NK-92 (cell line): Measurements from ENCODE around the gene PTPRN2.

Experiments used
- DNase-seq: peaks from one replicate; lab custom pipeline; 2025; ENCODE audit not compliant: unreplicated experiment; lab: John Stamatoyannopoulos, UW

Gene PTPRN2

GRCh38 chr7:158085741-158086695 lies 501.6 kb downstream of the PTPRN2 start:
- DNase-seq = no peak

GRCh38 chr7:158084555-158084954 lies 503.1 kb downstream of the PTPRN2 start:
- no peak for DNase-seq

GRCh38 chr7:158083526-158084310 lies 503.9 kb downstream of the PTPRN2 start:
- no peak for DNase-seq

- no peak for DNase-seq
Observed at GRCh38 chr7:158082761-158083160, 504.9 kb downstream of the PTPRN2 start.

- no peak for DNase-seq
Observed at GRCh38 chr7:158080899-158081445, 506.7 kb downstream of the PTPRN2 start.

- DNase-seq = no peak
Observed at GRCh38 chr7:158077934-158078910, 509.4 kb downstream of the PTPRN2 start.

GRCh38 chr7:158077151-158077840 lies 510.3 kb downstream of the PTPRN2 start:
- DNase-seq = no peak

GRCh38 chr7:158076656-158077055 lies 511.0 kb downstream of the PTPRN2 start:
- DNase-seq = no peak

GRCh38 chr7:158076215-158076614 lies 511.4 kb downstream of the PTPRN2 start:
- DNase-seq = no peak

- DNase-seq = no peak
Observed at GRCh38 chr7:158075633-158076001, 512.0 kb downstream of the PTPRN2 start.

- DNase-seq = no peak
Observed at GRCh38 chr7:158074896-158075632, 512.6 kb downstream of the PTPRN2 start.

GRCh38 chr7:158073845-158074840 lies 513.5 kb downstream of the PTPRN2 start:
- DNase-seq = no peak

GRCh38 chr7:158072991-158073730 lies 514.5 kb downstream of the PTPRN2 start:
- DNase-seq = no peak

- DNase-seq = no peak
Observed at GRCh38 chr7:158070222-158070920, 517.3 kb downstream of the PTPRN2 start.

GRCh38 chr7:158068853-158069252 lies 518.8 kb downstream of the PTPRN2 start:
- no peak for DNase-seq

GRCh38 chr7:158067931-158068482 lies 519.6 kb downstream of the PTPRN2 start:
- DNase-seq = no peak
